Naive thymus-derived CD4-positive, alpha-beta T cell (primary cell): ENCODE results near the gene ZBTB48. TPM values are rescaled to one million over a fixed set of nuclear protein-coding genes. Genes with fewer than 3 reads are reported as not detected.

Source experiments
- ATAC-seq: fragments of 150-1000 bp; cut with Tn5 transposase; 2 replicates; pipeline ENCODE4 v1.10.0; 2021; ENCODE audit warnings: mild to moderate bottlenecking, moderate library complexity
- CTCF ChIA-PET: fragments of 350-600 bp; sonication (Branson Sonifier 250); formaldehyde crosslinking; loops from one replicate; lab custom pipeline; 2021; ENCODE audit warnings: antibody characterized with exemption; lab: Charles Lee
- POLR2A ChIA-PET: fragments of 350-600 bp; sonication (Branson Sonifier 250); formaldehyde crosslinking; loops from one replicate; lab custom pipeline; 2021; ENCODE audit warnings: antibody characterized with exemption, inconsistent platforms; lab: Charles Lee
- DNase-seq, 9 donors: peaks; one replicate each; pipeline versions ENCODE4 v3.0.0 to v3.0.0-alpha.2; 2020 to 2022; ENCODE audit warnings: mixed read lengths in 1 of 9
- H3K27ac ChIP-seq: one replicate; pipeline ENCODE4 v1.7.0; 2013; ENCODE audit warnings: mild to moderate bottlenecking, low read depth, low read length, moderate library complexity
- H3K27me3 ChIP-seq, 2 donors: one replicate each; pipeline ENCODE4 v1.7.0; 2013; ENCODE audit warnings: low read length in 2 of 2, mild to moderate bottlenecking in 2 of 2, moderate library complexity in 2 of 2; ENCODE audit not compliant: control insufficient read depth in 2 of 2, insufficient read depth in 2 of 2
- H3K36me3 ChIP-seq, 3 experiments: 1 replicate in 2 of 3; 2 replicates in 1 of 3; pipeline ENCODE4 v1.7.0; 2013; ENCODE audit warnings: low read length in 3 of 3, mild to moderate bottlenecking in 3 of 3, moderate library complexity in 1 of 3; ENCODE audit not compliant: insufficient read depth in 3 of 3, control insufficient read depth in 2 of 3
- H3K4me1 ChIP-seq, 2 donors: one replicate each; pipeline ENCODE4 v1.7.0; 2013; ENCODE audit warnings: low read length in 2 of 2, mild to moderate bottlenecking in 2 of 2, moderate library complexity in 1 of 2; ENCODE audit not compliant: control insufficient read depth in 2 of 2, insufficient read depth in 2 of 2
- H3K4me3 ChIP-seq: 2 replicates; pipeline ENCODE4 v1.7.0; 2013; ENCODE audit warnings: mild to moderate bottlenecking, low read length
- H3K9me3 ChIP-seq, 3 experiments: 1 replicate in 2 of 3; 2 replicates in 1 of 3; pipeline ENCODE4 v1.7.0; 2013; ENCODE audit warnings: low read length in 3 of 3; ENCODE audit not compliant: control insufficient read depth in 2 of 3
- H3K27ac Mint-ChIP-seq, 9 donors: one replicate each; pipeline ENCODE4 v1.8.0; 2020 to 2022; ENCODE audit warnings: mixed read lengths in 9 of 9, mild to moderate bottlenecking in 8 of 9, moderate library complexity in 5 of 9, inconsistent platforms in 2 of 9
- H3K27me3 Mint-ChIP-seq, 5 donors: one replicate each; pipeline ENCODE4 v1.8.0; 2021 to 2022; ENCODE audit warnings: mixed read lengths in 5 of 5, mild to moderate bottlenecking in 1 of 5
- H3K36me3 Mint-ChIP-seq, 5 donors: one replicate each; pipeline ENCODE4 v1.8.0; 2020 to 2022; ENCODE audit warnings: mixed read lengths in 5 of 5, mild to moderate bottlenecking in 3 of 5, inconsistent platforms in 1 of 5
- H3K4me1 Mint-ChIP-seq, 7 donors: one replicate each; pipeline ENCODE4 v1.8.0; 2020 to 2022; ENCODE audit warnings: mixed read lengths in 7 of 7, mild to moderate bottlenecking in 3 of 7, inconsistent platforms in 1 of 7
- H3K4me3 Mint-ChIP-seq, 10 donors: one replicate each; pipeline ENCODE4 v1.8.0; 2020 to 2022; ENCODE audit warnings: mild to moderate bottlenecking in 10 of 10, mixed read lengths in 10 of 10, moderate library complexity in 6 of 10, inconsistent platforms in 2 of 10
- H3K9me3 Mint-ChIP-seq, 11 donors: one replicate each; pipeline ENCODE4 v1.8.0; 2020 to 2022; ENCODE audit warnings: mixed read lengths in 11 of 11, mild to moderate bottlenecking in 4 of 11, inconsistent platforms in 1 of 11, moderate library complexity in 1 of 11
- intact Hi-C, 2 donors: fragments of 100-400 bp; cut with micrococcal nuclease; formaldehyde crosslinking; loops; one replicate each; pipeline ENCODE4 v1.15.1; 2023
- polyA plus RNA-seq, 2 donors: library from polyadenylated mRNA; unstranded; fragments of 300-500 nt; fragmentation: Illumina TruSeq; gene quantifications; one replicate each; pipeline ENCODE4 v1.2.3, GENCODE V29; 2021
- total RNA-seq, 6 experiments: library from RNA in 5 of 6; stranded (reverse) in 5 of 6; gene quantifications; 1 replicate in 5 of 6; 2 replicates in 1 of 6; pipeline ENCODE4 v1.2.3 and lab custom pipeline; 2021 to 2026

Gene ZBTB48
- total and polyA plus RNA-seq, 7 experiments from 2014 or later = 18.5 to 70.4 (median 40.8) TPM

GRCh38 chr1:6602669-6603237 is 23.0 kb downstream of the ZBTB48 start, which contains the start of gene KLHL21:
Gene KLHL21, minus strand, starts transcription at chr1:6602869. Its CDS starts 52 bp downstream, at chr1:6602817.
- peak within 1 kb of the TSS; percentile 95 to 99 (median 98) for H3K27ac Mint-ChIP-seq
- Histone ChIP-seq H3K9me3 (no peaks in the 10 kb centered on the region), H3K27me3 (no peaks in the 10 kb centered on the region), H3K36me3 (peaks cover 0 to 16% (median 7%) of the 10 kb centered on the region in 3 experiments), H3K4me1 (peaks cover 28 to 30% of the 10 kb centered on the region in 2 donors), H3K27ac (peak within 1 kb of the TSS; percentile 94), H3K4me3 (peak within 1 kb of the TSS; percentile 98)
- peaks cover 0 to 2% (median 0%) of the 10 kb centered on the region in 5 donors for H3K27me3 Mint-ChIP-seq
- peaks cover 13 to 40% (median 34%) of the 10 kb centered on the region in 7 donors for H3K4me1 Mint-ChIP-seq
- intact Hi-C loops = loop anchor here (1.0 to 5.0 kb wide), 13 partner anchors 11 to 610 kb away; partner anchors contain the start of genes CAMTA1 (in 2 of the 2), NOL9 (in 2 of the 2), NPHP4 (in 2 of the 2) and PHF13 (in 2 of the 2)
- ChIA-PET CTCF (interaction anchor here (1.0 to 3.6 kb wide), 5 partner anchors 10 to 48 kb away, joined by 3 to 17 read pairs (median 4); partner anchors contain the start of genes NOL9 and TAS1R1), POLR2A (interaction anchor here (0.7 to 15.1 kb wide), 21 partner anchors 8 to 404 kb away, joined by 3 to 246 read pairs (median 5); partner anchors contain the start of genes NOL9, PHF13, TAS1R1 and THAP3)
- ATAC-seq = peak; percentile 82
- H3K9me3 Mint-ChIP-seq = peaks cover 0 to 2% (median 0%) of the 10 kb centered on the region in 11 donors
- DNase-seq = peak; percentile 70 to 93 (median 79)
- H3K36me3 Mint-ChIP-seq = peaks cover 0 to 6% (median 0%) of the 10 kb centered on the region in 5 donors
- H3K4me3 Mint-ChIP-seq = peak within 1 kb of the TSS; percentile 89 to 99 (median 96)

GRCh38 chr1:6603238-6603914 is 23.6 kb downstream of the ZBTB48 start:
- ChIA-PET POLR2A (interaction anchor here (0.7 to 15.1 kb wide), 17 partner anchors 7 to 143 kb away, joined by 3 to 246 read pairs (median 5); partner anchors contain the start of genes NOL9, PHF13, TAS1R1 and THAP3), CTCF (interaction anchor here (0.5 to 3.6 kb wide), 6 partner anchors 14 to 95 kb away, joined by 3 to 17 read pairs (median 4); partner anchors contain the start of genes NOL9 and TAS1R1)
- Mint-ChIP-seq H3K36me3 (peaks cover 0 to 3% (median 0%) of the 10 kb centered on the region in 5 donors), H3K9me3 (peaks cover 0 to 2% (median 0%) of the 10 kb centered on the region in 11 donors), H3K4me3 (peak overlapping the region; percentile 74 to 99 (median 91)), H3K4me1 (peaks cover 13 to 37% (median 30%) of the 10 kb centered on the region in 7 donors), H3K27ac (peak overlapping the region; percentile 95 to 99 (median 98)), H3K27me3 (peaks cover 0 to 3% (median 0%) of the 10 kb centered on the region in 5 donors)
- H3K27ac ChIP-seq = peak overlapping the region; percentile 94
- peaks cover 25 to 26% of the 10 kb centered on the region in 2 donors for H3K4me1 ChIP-seq
- peaks cover 0 to 11% (median 3%) of the 10 kb centered on the region in 3 experiments for H3K36me3 ChIP-seq
- H3K4me3 ChIP-seq = peak overlapping the region; percentile 98
- intact Hi-C loops = loop anchor here (1.0 to 5.0 kb wide), 9 partner anchors 10 to 611 kb away; partner anchors contain the start of genes CAMTA1 (in 2 of the 2), NPHP4 (in 2 of the 2), PHF13 (in 2 of the 2) and ACOT7 (in 1 of the 2)
- no peaks in the 10 kb centered on the region for H3K9me3 ChIP-seq
- DNase-seq (peak; percentile 47 to 82 (median 75)), ATAC-seq (peak; percentile 56)
- H3K27me3 ChIP-seq = no peaks in the 10 kb centered on the region

- H3K4me3 Mint-ChIP-seq = peak overlapping the region; percentile 74 to 99 (median 91)
- CTCF ChIA-PET = interaction anchor here (0.5 to 1.6 kb wide), 6 partner anchors 15 to 117 kb away, joined by 3 to 7 read pairs (median 3); no protein-coding TSS in a partner anchor
- peaks cover 19 to 24% of the 10 kb centered on the region in 2 donors for H3K4me1 ChIP-seq
- peaks cover 0 to 3% (median 0%) of the 10 kb centered on the region in 5 donors for H3K36me3 Mint-ChIP-seq
- H3K27me3 ChIP-seq = no peaks in the 10 kb centered on the region
- intact Hi-C loops = loop anchor here (1.0 to 5.0 kb wide), 9 partner anchors 9 to 612 kb away; partner anchors contain the start of genes CAMTA1 (in 2 of the 2), NPHP4 (in 2 of the 2), PHF13 (in 2 of the 2) and ACOT7 (in 1 of the 2)
- POLR2A ChIA-PET = interaction anchor here (0.7 to 15.1 kb wide), 17 partner anchors 7 to 144 kb away, joined by 3 to 246 read pairs (median 4); partner anchors contain the start of genes NOL9, PHF13, TAS1R1 and THAP3
- DNase-seq = peak in 1 of 9 donors; percentile 40
- no peak for ATAC-seq
- H3K4me3 ChIP-seq = peak overlapping the region; percentile 98
- peaks cover 7 to 31% (median 25%) of the 10 kb centered on the region in 7 donors for H3K4me1 Mint-ChIP-seq
- H3K27me3 Mint-ChIP-seq = peaks cover 0 to 3% (median 0%) of the 10 kb centered on the region in 5 donors
- peaks cover 0 to 2% (median 0%) of the 10 kb centered on the region in 11 donors for H3K9me3 Mint-ChIP-seq
- H3K27ac ChIP-seq = peak overlapping the region; percentile 94
- H3K27ac Mint-ChIP-seq = peak overlapping the region; percentile 95 to 99 (median 98)
- H3K9me3 ChIP-seq = no peaks in the 10 kb centered on the region
- H3K36me3 ChIP-seq = peaks cover 0 to 11% (median 0%) of the 10 kb centered on the region in 3 experiments
Measured at GRCh38 chr1:6603915-6604558, 24.2 kb downstream of the ZBTB48 start.

- Mint-ChIP-seq H3K27ac (peak overlapping the region; percentile 63 to 95 (median 86)), H3K36me3 (no peaks in the 10 kb centered on the region), H3K9me3 (no peaks in the 10 kb centered on the region), H3K4me3 (peak overlapping the region; percentile 88 to 97 (median 93)), H3K4me1 (peaks cover 16 to 37% (median 25%) of the 10 kb centered on the region in 7 donors), H3K27me3 (peaks cover 0 to 3% (median 0%) of the 10 kb centered on the region in 5 donors)
- DNase-seq = peak in 1 of 9 donors; percentile 17
- CTCF ChIA-PET = interaction anchor here (0.7 to 1.5 kb wide), 3 partner anchors 11 to 124 kb away, joined by 3 to 4 read pairs (median 4); no protein-coding TSS in a partner anchor
- intact Hi-C loops = loop anchor here (1.0 kb wide), 8 partner anchors 10 to 414 kb away; partner anchors contain the start of genes NOL9 (in 2 of the 2), RPL22 (in 2 of the 2) and ZBTB48 (in 2 of the 2)
- H3K4me3 ChIP-seq = peak overlapping the region; percentile 53
- no peaks in the 10 kb centered on the region for H3K27me3 ChIP-seq
- POLR2A ChIA-PET = interaction anchor here (0.5 to 4.8 kb wide), 11 partner anchors 11 to 152 kb away, joined by 3 to 69 read pairs (median 4); partner anchors contain the start of genes KLHL21 and ZBTB48
- peak overlapping the region; percentile 82 for H3K27ac ChIP-seq
- peaks cover 0 to 8% (median 0%) of the 10 kb centered on the region in 3 experiments for H3K36me3 ChIP-seq
- H3K4me1 ChIP-seq = peaks cover 0 to 14% of the 10 kb centered on the region in 2 donors
- no peaks in the 10 kb centered on the region for H3K9me3 ChIP-seq
- ATAC-seq = peak; percentile 39
Measured at GRCh38 chr1:6612641-6613360, 33.0 kb downstream of the ZBTB48 start.
